Upper lobe of right lung (tissue), 1 donor: ENCODE measurements around the gene TNXB. TPM values are rescaled to one million over a fixed set of nuclear protein-coding genes. Genes with fewer than 3 reads are reported as not detected.
A peak's percentile ranks its signal among the peaks of the same experiment; 100 is the strongest.
"Not testable (repeated sequence)": the region's sequence is repeated elsewhere in the genome, so short reads cannot be mapped to it uniquely, and the experiment has no call there.

ENCODE experiments used
- ATAC-seq: fragments of 200-7000 bp; cut with Tn5 transposase; one replicate; pipeline ENCODE4 v1.9.1; 2020; ENCODE audit warnings: mild to moderate bottlenecking, moderate library complexity
- DNase-seq: peaks from one replicate; pipeline ENCODE4 v3.0.0-alpha.2; 2020
- H3K27ac ChIP-seq: fragments of 200-600 bp; one replicate; pipeline ENCODE4 v1.8.0; 2022
- H3K27me3 ChIP-seq: fragments of 200-600 bp; one replicate; pipeline ENCODE4 v1.8.0; 2022; ENCODE audit warnings: mild to moderate bottlenecking
- H3K36me3 ChIP-seq: fragments of 200-600 bp; one replicate; pipeline ENCODE4 v1.8.0; 2022
- H3K4me1 ChIP-seq: fragments of 200-600 bp; one replicate; pipeline ENCODE4 v1.8.0; 2022
- H3K4me3 ChIP-seq: fragments of 200-600 bp; one replicate; pipeline ENCODE4 v1.8.0; 2022; ENCODE audit warnings: mild to moderate bottlenecking
- H3K9me3 ChIP-seq: fragments of 200-600 bp; one replicate; pipeline ENCODE4 v1.8.0; 2022
- intact Hi-C: fragments of 100-400 bp; cut with DNase I; formaldehyde crosslinking; loops from one replicate; pipeline ENCODE4 v1.11.0; 2022
- total RNA-seq: library from RNA; stranded (reverse); fragmentation: NEBNext Ultra II Directional; extraction: Animal tissue kit (Norgen Biotek cat#: 25700); gene quantifications from one replicate; pipeline ENCODE4 v1.2.1, GENCODE V29; 2021
- donor health status: DM: no; HTN: yes; CAD: no; lungs with severe emphysema.

Gene TNXB
- total RNA-seq, 1 donor from 2014 or later: 162 TPM

DNA sequence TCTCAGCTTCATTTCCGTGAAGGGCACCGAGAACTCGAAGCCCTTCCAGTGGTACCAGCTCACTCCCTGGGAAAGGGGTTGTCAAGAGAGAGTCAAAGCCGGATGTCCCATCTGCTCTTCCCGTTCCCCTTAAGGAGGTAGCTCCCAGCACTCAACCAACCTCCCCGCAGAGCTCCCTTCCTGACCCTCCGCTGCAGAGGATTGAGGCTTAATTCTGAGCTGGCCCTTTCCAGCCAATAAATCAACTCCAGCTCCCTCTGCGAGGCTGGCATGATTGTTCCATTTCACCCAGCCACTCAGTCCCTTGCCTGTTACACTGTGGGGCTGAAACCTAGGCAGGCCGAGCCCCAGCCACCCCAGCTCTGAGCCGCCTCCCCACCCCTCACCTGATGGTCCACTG lies 67.8 kb downstream of the TNXB start:
- H3K27me3 ChIP-seq, DNase-seq, H3K9me3 ChIP-seq, intact Hi-C loops, H3K4me1 ChIP-seq, H3K36me3 ChIP-seq, ATAC-seq, H3K4me3 ChIP-seq, H3K27ac ChIP-seq: not testable (repeated sequence)

- H3K27ac ChIP-seq, intact Hi-C loops, H3K27me3 ChIP-seq, H3K4me3 ChIP-seq, H3K36me3 ChIP-seq, H3K9me3 ChIP-seq, ATAC-seq, DNase-seq, H3K4me1 ChIP-seq: not testable (repeated sequence)
Measured at GRCh38 chr6:32041050-32041321, 68.2 kb downstream of the TNXB start.

DNA sequence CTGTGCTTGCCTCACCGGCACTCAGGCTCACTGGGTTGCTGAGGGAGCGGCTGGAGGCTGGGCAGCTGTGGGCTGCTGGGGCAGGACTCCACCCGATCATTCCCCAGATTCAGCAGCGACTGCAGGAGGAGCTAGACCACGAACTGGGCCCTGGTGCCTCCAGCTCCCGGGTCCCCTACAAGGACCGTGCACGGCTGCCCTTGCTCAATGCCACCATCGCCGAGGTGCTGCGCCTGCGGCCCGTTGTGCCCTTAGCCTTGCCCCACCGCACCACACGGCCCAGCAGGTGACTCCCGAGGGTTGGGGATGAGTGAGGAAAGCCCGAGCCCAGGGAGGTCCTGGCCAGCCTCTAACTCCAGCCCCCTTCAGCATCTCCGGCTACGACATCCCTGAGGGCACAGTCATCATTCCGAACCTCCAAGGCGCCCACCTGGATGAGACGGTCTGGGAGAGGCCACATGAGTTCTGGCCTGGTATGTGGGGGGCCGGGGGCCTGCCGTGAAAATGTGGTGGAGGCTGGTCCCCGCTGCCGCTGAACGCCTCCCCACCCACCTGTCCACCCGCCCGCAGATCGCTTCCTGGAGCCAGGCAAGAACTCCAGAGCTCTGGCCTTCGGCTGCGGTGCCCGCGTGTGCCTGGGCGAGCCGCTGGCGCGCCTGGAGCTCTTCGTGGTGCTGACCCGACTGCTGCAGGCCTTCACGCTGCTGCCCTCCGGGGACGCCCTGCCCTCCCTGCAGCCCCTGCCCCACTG lies 68.7 kb downstream of the TNXB start:
- DNase-seq, H3K27me3 ChIP-seq, H3K27ac ChIP-seq, H3K4me1 ChIP-seq, ATAC-seq, H3K4me3 ChIP-seq, H3K36me3 ChIP-seq, H3K9me3 ChIP-seq, intact Hi-C loops: not testable (repeated sequence)

- H3K4me1 ChIP-seq, ATAC-seq, H3K9me3 ChIP-seq, H3K27ac ChIP-seq, DNase-seq, intact Hi-C loops, H3K4me3 ChIP-seq, H3K27me3 ChIP-seq, H3K36me3 ChIP-seq: not testable (repeated sequence)
Measured at GRCh38 chr6:32039321-32040274, 69.5 kb downstream of the TNXB start.

GRCh38 chr6:32038878-32039277 lies 70.3 kb downstream of the TNXB start:
- H3K4me3 ChIP-seq, H3K27ac ChIP-seq, H3K4me1 ChIP-seq, DNase-seq, H3K9me3 ChIP-seq, H3K36me3 ChIP-seq, intact Hi-C loops, H3K27me3 ChIP-seq, ATAC-seq: not testable (repeated sequence)

GRCh38 chr6:32037598-32038524 lies 71.3 kb downstream of the TNXB start, which contains the start of gene CYP21A2:
Gene CYP21A2, plus strand, starts transcription at chr6:32038415. Its CDS starts 8 bp downstream, at chr6:32038423.
- H3K9me3 ChIP-seq, DNase-seq, H3K4me3 ChIP-seq, intact Hi-C loops, H3K27ac ChIP-seq, H3K36me3 ChIP-seq, H3K4me1 ChIP-seq, H3K27me3 ChIP-seq: not testable (repeated sequence)
- peak; percentile 47 for ATAC-seq

- H3K36me3 ChIP-seq, ATAC-seq, H3K27ac ChIP-seq, H3K4me3 ChIP-seq, intact Hi-C loops, H3K4me1 ChIP-seq, H3K27me3 ChIP-seq, DNase-seq, H3K9me3 ChIP-seq: not testable (repeated sequence)
Measured at GRCh38 chr6:32037136-32037535, 72.0 kb downstream of the TNXB start.

DNA sequence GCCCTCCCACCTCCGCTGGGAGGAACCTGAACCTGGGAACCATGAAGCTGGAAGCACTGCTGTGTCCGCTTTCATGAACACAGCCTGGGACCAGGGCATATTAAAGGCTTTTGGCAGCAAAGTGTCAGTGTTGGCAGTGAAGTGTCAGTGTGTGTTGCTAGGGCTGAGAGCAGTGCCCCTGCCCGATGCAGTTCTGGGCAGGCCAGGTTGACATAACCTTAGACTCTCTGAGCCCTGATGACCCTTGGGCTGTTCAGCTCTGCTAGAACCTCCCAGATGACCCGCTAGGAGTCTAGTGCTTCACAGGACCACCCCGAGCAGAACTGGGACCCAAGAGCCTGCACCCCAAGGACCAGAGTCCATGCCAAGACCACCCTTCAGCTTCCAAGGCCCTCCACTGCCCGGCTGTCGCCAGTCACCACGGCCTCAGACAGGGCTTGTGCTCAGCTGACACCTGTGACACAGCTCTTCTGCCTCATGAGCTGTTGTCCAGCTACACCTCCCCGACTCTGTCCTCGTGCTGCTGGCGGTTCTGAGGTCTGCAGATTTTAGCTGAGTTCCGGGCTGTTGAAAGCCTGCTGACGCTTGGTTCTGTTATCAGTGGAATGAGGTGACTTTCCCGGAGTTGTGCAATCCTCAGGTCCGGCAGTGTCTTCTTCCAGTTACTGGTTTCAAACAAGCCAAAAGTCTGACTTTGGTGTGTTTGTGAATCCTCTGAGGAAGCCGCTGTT lies 73.7 kb downstream of the TNXB start:
- intact Hi-C loops, ATAC-seq, DNase-seq, H3K4me1 ChIP-seq, H3K4me3 ChIP-seq, H3K27me3 ChIP-seq, H3K27ac ChIP-seq, H3K36me3 ChIP-seq, H3K9me3 ChIP-seq: not testable (repeated sequence)

GRCh38 chr6:32029553-32029952 lies 79.6 kb downstream of the TNXB start:
- H3K9me3 ChIP-seq, H3K27ac ChIP-seq, H3K27me3 ChIP-seq, intact Hi-C loops, H3K4me1 ChIP-seq, H3K36me3 ChIP-seq, ATAC-seq, DNase-seq, H3K4me3 ChIP-seq: not testable (repeated sequence)

GRCh38 chr6:32028631-32029030 lies 80.5 kb downstream of the TNXB start:
- not testable (repeated sequence) for H3K9me3 ChIP-seq

GRCh38 chr6:32022100-32022499 lies 87.0 kb downstream of the TNXB start:
- H3K9me3 ChIP-seq, H3K27me3 ChIP-seq, intact Hi-C loops, H3K4me3 ChIP-seq, H3K36me3 ChIP-seq, H3K27ac ChIP-seq, H3K4me1 ChIP-seq, DNase-seq: not testable (repeated sequence)
- ATAC-seq: peak; percentile 53

More at GRCh38 chr6:32028631-32029030, 80.5 kb downstream of the TNXB start:
- H3K27me3 ChIP-seq, H3K4me1 ChIP-seq, H3K27ac ChIP-seq, H3K36me3 ChIP-seq, H3K4me3 ChIP-seq, intact Hi-C loops, ATAC-seq, DNase-seq: not testable (repeated sequence)

GRCh38 chr6:32014547-32014946 lies 94.6 kb downstream of the TNXB start, which contains the start of gene C4B:
Gene C4B, plus strand, starts transcription at chr6:32014795. Its CDS starts 51 bp downstream, at chr6:32014846.
- H3K4me3 ChIP-seq, intact Hi-C loops, DNase-seq, H3K27ac ChIP-seq, H3K36me3 ChIP-seq, H3K4me1 ChIP-seq, H3K9me3 ChIP-seq, H3K27me3 ChIP-seq: not testable (repeated sequence)
- ATAC-seq: peak; percentile 68

DNA sequence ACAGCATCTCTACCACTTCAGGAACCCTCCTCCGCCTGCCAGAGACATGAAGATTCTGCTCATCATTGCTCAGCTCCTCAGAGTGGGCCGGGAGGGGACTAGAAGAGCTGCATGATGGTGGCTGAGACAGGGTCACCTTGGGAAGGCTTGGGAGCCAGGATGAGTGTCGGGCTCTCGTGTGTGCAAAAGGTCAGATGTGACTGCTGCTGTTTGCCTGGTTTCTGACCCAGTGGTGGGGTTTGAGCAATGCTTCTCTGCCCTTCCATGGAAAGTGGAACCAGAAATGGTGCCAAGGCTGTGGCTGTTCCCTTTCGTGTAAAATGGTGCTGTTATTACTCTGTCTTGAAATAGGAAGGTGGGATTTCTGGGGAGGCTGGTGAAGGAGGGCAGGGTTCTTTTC lies 95.4 kb downstream of the TNXB start:
- H3K27me3 ChIP-seq, H3K4me3 ChIP-seq, H3K27ac ChIP-seq, DNase-seq, H3K4me1 ChIP-seq, ATAC-seq, H3K9me3 ChIP-seq, intact Hi-C loops, H3K36me3 ChIP-seq: not testable (repeated sequence)
